Measurements from ENCODE around the gene GNPDA1.

GRCh38 chr5:142012186-142012785, 541 bp downstream of the GNPDA1 start:
- peak; percentile 66 for TF ChIP-seq CTCF (conservative IDR thresholded peaks at IDR 0.05)
- no peak for TF ChIP-seq EZH2 (IDR thresholded peaks at IDR 0.05; ENCODE audit: low read depth)
